Adrenal gland (tissue), 5 donors: Measurements from ENCODE around the gene CARM1.

ENCODE experiments used
- CTCF ChIP-seq, 6 experiments: fragments of 450-650 bp in 4 of 6; fragments of 200-600 bp in 2 of 6; sonication (generic) in 1 of 6; IDR thresholded peaks; 1 replicate in 5 of 6; 2 replicates in 1 of 6; pipeline versions ENCODE4 v1.5.1 to v1.8.0; 2016 to 2021; ENCODE audit warnings: antibody characterized with exemption in 6 of 6, mild to moderate bottlenecking in 2 of 6, moderate library complexity in 1 of 6
- POLR2A ChIP-seq, 2 donors: fragments of 450-650 bp; IDR thresholded peaks; one replicate each; pipeline ENCODE4 v1.6.1; 2017; ENCODE audit warnings: antibody characterized with exemption in 2 of 2, mild to moderate bottlenecking in 2 of 2, moderate library complexity in 1 of 2
- donor health status: DM: no; HTN: no; CAD: no.

DNA sequence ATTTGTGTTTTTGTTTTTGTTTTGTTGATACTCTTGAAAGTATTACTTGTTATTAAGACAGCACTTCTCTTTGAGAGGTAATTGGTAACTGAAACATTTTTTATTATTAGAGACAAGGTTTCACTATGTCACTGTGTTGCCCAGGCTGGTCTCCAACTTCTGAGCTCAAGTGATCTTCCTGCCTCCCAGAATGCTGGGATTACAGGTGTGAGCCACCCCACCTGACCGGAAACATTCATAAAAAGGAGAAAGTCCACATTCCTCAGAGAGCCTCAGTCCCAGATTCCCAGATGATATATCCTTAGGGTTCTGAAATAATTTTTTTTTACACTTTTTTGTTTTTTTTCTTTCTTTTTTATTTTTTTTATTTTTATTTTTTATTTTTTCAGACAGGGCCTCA lies 2.7 kb downstream of the CARM1 start:
- TF ChIP-seq POLR2A (IDR thresholded peaks at IDR 0.05) (no peak), CTCF (IDR thresholded peaks at IDR 0.05) (no peak)
